HG03575 (cell line): Measurements from ENCODE around the gene GRID1.
A peak's percentile ranks its signal among the peaks of the same experiment; 100 is the strongest.

ENCODE experiments used
- ATAC-seq: cut with Tn5 transposase; IDR thresholded peaks from one replicate; pipeline ENCODE4 v1.9.1; 2021; ENCODE audit not compliant: unreplicated experiment, insufficient number of reproducible peaks, low FRiP score; ENCODE audit errors: extremely low read depth

Gene GRID1

GRCh38 chr10:86366033-86366901, at the start of gene GRID1:
Gene GRID1, minus strand, starts transcription at chr10:86366795.
- ATAC-seq, result no peak

GRCh38 chr10:86415583-86415982, 49.0 kb upstream of the GRID1 start:
- ATAC-seq, result no peak

DNA sequence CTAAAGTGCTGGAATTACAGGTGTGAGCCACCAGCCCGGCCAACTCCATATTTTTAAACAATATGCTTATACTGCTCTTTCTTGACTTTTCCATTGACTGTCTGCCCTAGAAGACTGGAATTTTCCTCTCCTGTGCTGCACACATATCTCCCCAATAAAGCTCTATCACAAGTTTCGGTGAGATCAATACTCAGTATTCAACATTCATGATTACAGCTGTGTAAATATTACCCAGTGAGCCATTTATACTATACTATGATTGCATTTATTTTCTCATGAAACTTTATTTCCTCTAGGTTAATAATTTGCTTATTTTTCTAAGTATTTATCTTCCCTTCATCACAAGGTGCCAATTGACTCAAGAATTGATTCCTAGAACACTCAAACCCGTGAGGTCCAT, 48.5 kb upstream of the GRID1 start:
- no peak for ATAC-seq

DNA sequence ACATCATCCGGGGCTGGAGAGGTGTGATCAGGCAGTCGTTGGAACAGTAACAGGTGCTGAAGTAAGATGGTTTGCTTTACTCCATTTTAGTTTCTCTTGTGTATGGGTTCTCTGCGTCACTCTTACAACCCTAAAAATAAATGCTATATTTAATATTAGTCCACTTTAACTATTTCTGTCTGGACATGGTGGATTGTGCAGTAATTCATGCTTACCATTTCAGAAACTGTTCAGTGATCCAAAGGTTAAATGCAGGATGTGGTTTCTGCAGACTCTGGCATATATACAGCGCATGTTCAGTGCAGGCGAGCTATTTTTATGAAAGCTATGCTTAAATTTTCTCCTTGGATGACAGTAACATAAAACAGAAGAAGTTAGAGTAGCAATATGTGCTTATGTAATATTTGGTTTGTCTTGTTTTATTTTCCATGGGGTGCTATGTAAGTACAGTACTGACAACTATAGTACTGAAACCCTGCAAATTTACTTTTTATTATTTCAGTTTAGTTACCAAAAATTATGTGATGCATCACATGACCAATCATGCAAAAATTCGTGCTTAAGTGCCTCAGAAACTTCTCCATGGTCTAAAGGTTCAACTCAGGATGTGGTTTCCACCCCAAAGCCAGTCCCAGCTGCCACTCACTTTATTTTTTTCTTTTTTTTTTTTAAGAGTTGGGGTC, 46.6 kb upstream of the GRID1 start:
- peak; percentile 66 for ATAC-seq

GRCh38 chr10:86411852-86412560, 45.4 kb upstream of the GRID1 start:
- ATAC-seq, result no peak

GRCh38 chr10:86411281-86411841, 44.8 kb upstream of the GRID1 start:
- ATAC-seq, result peak; percentile 32

GRCh38 chr10:86410542-86411124, 44.0 kb upstream of the GRID1 start:
- no peak for ATAC-seq

DNA sequence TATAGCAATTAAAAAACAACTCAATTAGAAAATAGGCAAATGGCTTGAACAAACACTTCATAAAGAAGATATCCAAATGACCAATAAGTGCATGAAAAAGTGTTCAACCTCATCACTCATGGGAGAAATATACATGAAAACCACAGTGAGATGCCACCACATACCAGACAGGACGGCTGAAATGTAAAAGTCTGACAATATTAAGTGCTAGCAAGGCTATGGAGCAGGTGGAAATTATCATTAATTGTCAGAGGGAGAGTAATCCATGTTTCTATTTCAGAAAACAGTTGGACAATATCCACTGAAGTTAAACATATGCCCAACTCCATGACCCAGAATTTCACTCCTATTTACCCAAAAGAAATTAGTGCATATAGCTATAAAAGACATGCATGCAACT, 42.6 kb upstream of the GRID1 start:
- ATAC-seq, result no peak

DNA sequence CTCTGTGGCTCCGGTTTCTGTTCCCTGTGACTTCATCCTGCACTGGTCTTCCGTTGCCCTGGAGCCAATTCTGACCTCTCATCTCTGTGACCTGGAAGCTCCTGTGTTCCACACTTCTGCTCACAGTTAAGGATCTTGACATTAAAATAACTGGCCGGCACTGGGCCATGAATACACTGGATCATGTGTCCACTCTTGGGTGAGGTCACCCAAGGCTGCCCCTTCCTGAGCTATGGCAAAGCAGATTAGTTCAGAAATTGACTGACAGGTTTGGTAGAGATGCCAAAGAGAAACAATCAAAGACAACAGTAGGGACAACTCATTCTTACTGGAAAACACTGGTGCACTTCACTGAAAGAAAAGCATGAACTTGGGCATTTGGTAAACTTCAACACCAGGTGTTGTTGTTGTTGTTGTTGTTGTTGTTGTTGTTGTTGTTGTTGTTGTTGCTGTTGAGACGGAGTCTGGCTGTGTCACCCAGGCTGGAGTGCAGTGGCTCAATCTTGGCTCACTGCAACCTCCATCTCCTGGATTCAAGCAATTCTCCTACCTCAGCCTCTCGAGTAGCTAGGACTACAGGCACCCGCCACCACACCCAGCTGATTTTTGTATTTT, 36.7 kb upstream of the GRID1 start:
- no peak for ATAC-seq

DNA sequence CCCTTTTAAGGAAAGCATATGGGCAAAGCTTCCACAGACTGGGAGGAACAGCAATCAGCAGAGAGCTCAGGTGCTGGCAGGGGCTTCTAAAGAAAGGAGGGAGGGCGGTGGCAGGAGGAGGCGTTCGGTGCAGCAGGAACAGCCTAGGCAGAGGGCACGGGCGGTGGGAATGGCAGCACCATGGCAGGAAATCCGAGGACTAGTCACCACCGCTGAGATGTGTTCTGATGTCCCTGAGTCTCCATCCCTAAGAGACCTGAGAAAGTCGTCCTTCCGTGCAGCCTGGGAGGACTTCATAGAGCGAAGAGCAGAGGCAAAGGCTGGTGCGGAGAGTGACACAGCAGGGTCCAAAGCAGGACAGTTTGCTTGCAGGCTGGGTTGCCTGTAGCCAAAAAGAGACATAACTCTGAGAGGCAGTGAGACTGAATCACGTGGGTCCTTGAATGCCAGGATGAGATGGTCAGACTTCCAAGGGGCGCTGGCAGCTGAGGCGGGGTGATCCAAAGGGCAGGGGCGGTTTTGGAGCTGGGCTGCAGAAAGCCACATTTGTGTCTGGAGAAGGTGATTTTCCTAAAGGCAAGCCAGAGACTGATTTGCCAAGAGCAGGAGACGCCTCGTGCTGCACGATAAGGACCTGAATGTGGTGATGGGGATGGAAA, 35.8 kb upstream of the GRID1 start:
- no peak for ATAC-seq

DNA sequence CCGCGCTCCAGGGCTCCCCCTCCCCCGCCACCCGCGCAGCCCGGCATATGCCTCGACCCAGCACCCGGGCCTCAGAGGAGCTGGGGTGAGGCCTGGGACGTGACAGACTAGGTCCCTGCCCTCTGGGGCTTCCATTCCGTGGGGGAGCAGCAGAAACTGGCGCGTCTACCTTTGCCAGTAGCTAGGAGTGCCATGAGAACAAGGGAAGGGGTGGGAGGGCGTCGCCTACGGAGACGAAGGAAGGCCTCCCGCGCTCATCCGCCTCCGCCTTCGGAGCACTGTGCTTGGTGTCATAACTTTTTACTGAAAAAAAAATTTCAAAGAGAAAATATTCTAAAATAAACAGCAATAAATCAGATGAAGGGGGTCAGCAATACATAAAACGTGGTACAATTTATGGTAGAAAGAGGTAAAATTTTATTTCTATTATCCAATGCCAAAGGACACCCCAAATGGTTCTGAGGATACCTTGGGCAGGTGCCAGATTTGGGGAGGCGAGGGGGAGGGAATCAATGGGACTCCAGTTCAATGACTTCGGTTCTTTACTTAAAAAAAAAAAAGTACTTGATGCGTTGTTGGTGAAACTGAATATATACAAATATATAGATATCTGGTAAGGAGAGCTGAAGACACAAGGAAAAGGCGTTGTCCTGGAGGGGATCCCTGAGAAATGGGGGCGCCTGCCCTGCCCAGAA, 35.1 kb upstream of the GRID1 start:
- no peak for ATAC-seq

GRCh38 chr10:86400705-86401587, 34.4 kb upstream of the GRID1 start:
- ATAC-seq, result peak; percentile 2

DNA sequence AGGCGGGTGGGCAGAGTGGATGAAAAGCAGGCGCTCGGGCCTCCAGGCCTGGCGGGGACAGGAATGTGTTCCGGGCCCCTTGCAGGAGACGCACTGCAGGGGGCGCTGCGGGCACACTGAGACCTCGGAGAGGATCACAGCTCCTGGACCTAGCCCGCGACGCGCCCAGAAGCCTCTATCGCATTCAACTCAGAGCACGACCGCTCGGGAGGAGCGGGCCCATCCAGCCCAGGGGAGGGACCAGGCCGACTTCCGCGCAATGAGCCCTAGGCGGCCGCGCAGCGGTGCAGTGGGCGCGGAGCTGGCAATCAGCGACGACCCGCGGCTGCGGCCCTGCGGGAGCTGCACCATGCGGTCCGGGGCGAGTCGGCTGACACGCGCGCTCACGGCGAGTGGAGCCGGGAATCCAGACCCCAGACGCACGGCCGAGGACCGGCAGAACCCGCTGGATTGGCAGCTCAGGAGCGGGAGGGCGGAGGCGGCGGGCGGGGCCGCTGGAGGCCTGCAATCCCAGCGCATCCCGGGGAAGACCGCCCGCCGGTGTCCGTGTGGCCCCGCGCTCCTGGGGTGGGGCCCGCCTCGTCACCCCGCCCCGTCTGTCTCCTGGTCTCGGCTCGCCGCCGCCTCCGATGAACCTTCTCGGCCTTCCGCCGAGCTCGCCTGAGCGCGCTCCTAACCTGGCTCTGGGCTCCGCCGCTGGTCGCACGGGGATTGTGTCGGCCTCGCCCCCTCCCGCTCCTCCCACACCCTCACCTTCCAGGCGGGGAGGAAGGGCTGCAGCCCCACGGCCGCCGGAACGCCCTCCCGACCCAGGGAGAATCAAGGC, 33.5 kb upstream of the GRID1 start:
- ATAC-seq, result peak; percentile 73

DNA sequence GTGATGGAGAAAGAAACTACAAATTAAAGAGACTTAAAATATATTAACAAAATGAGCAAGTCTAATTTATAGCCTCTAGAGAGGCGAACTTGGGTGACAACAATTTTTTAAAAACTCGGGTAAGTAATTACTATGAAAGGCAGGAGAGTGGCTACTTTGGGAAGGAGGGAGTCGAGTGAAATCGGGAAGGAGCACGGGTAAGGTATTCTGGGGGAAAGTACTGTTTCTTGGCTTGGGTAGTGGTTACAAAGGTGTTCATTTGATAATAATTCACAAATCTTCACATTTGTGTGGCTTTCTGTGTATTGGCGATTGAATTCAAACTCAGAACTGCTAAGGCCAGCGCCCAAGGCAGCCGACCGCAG, 32.9 kb upstream of the GRID1 start:
- ATAC-seq, result no peak

GRCh38 chr10:86397120-86397519, 30.5 kb upstream of the GRID1 start:
- no peak for ATAC-seq

- ATAC-seq, result no peak
Measured at GRCh38 chr10:86393862-86394455, 27.4 kb upstream of the GRID1 start.
